Measurements from ENCODE around the gene CPNE6.

Gene CPNE6

DNA sequence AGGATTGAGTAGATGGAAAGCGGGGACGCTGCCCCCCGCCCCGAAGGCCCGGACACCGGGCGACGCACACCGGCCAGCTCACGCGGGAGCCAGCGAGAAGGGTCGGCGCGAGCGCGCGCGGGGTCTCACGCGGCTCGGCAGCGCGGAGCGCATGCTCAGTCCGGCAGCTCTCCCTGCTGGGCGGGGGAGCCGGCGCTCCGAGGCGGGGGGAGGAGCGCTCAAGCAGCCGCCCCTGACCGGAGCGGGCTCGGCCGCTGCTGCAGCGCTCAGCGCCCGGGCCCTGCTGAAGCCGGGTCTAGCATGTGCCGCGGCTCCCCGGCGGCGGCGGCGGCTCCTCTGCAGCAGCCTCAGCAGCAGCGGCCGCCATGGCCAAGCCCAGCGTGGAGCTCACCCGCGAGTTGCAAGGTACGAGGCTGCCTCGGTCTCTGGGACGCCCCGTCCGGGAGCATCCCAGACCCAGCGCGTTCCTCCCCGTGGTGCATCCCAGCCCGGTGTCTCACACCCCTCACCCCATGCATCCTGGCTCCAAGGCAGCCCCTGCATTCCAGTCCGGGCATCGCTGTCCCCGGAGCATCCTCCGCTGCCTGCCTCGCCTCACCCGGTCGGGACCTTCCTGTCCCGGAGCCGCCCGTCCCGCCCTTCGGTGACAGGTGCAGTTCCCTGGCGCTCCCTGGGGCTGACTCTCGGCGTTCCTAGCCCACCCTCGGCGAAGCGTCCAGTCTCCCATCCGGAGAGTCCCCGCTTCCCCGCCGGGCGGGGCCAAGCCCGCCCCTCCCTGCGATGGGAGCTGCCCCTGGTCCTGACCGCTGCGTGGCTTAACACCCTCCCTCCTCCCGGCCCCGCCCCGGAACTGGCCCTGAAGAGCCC lies 19.3 kb upstream of the CPNE6 start, which contains the start of gene CARMIL3:
Gene CARMIL3, plus strand, starts transcription at position 221 of the 867 bp plus-strand sequence. Its CDS starts 145 bp downstream, at position 366.
- Histone ChIP-seq H2BK120ac (ENCODE audit: low read depth, low read length) (no peak within 1 kb of the TSS), H3K4me3 (ENCODE audit: low read length) (peak within 1 kb of the TSS; percentile 26), H3K56ac (ENCODE audit: low read length) (peak within 1 kb of the TSS; percentile 79), H3K79me1 (ENCODE audit: low read length) (no peaks in the 10 kb centered on the region), H3K4ac (ENCODE audit: low read depth, low read length) (peak within 1 kb of the TSS; percentile 23), H3K36me3 (ENCODE audit: control insufficient read depth, insufficient read depth, low read length) (no peaks in the 10 kb centered on the region), H3K27ac (ENCODE audit: low read depth, low read length) (no peak within 1 kb of the TSS), H2BK5ac (ENCODE audit: low read length) (no peak within 1 kb of the TSS), H2BK15ac (replicated peaks; ENCODE audit: low read depth) (no peak within 1 kb of the TSS), H3K23ac (ENCODE audit: low read length) (no peak within 1 kb of the TSS), H4K8ac (ENCODE audit: low read depth, low read length) (no peak within 1 kb of the TSS), H3K4me2 (ENCODE audit: low read length) (peak within 1 kb of the TSS; percentile 75), H3K4me1 (ENCODE audit: control insufficient read depth, low read depth, low read length) (no peaks in the 10 kb centered on the region), H3K9ac (ENCODE audit: low read length) (peak within 1 kb of the TSS; percentile 46), H4K5ac (ENCODE audit: low read length) (no peak within 1 kb of the TSS), H2AK5ac (ENCODE audit: low read length) (no peak within 1 kb of the TSS), H3K18ac (ENCODE audit: low read length) (peak within 1 kb of the TSS; percentile 46), H3K27me3 (ENCODE audit: insufficient read depth, low read length, poor library complexity) (no peaks in the 10 kb centered on the region), H3K79me2 (ENCODE audit: control insufficient read depth, insufficient read depth, low read length) (no peaks in the 10 kb centered on the region)
- no CpG with 5 or more reads among the region's 92 CpGs for WGBS (ENCODE audit: extremely low coverage, insufficient coverage, low lambda C conversion rate)
- DNase-seq: peak; percentile 75

DNA sequence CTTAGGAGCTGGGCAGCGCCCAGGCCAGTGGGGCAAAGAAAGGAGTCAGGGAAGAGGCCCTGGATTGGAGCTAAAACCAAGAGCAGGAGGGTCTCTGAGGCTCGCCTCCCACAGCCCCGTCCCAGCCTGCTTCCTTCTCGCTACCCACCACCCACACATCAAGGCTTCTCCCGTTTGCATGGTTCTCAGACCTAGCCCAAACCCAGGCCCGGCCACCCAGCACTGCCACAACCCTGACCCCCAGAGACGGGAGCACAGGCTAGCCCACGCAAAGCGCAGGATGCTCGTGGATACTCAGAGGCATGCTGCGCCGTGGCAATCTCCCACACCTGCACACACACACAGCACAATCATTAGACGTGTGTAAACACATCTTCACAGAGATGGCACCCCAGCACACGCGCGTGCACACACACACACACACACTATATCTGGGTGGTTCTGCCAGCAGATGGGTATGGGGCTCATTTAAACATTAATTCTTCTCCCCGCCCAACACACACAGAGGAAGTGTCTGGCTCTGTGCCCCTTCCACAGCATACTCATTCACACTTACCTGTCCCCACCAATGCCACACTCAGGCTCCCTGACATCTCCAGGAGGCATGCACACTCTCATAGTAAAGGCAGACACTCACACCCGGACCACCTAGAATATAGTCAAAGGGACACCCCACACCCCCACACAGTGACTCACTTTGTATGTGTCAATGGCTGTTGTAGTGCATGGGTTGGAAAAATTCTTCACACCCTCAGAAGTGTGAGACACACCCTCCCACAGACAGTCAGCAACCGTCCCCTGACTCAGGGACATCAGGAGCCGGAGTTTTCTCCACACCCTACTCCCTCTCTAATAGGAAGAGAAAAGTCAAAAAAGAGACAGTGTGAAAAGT lies 18.5 kb upstream of the CPNE6 start:
- no peaks in the 10 kb centered on the region for H3K4me1 ChIP-seq (ENCODE audit: control insufficient read depth, low read depth, low read length)
- no peak overlapping the region for H2AK5ac ChIP-seq (ENCODE audit: low read length)
- no peak overlapping the region for H2BK5ac ChIP-seq (ENCODE audit: low read length)
- DNase-seq: no peak
- H2BK15ac ChIP-seq (replicated peaks; ENCODE audit: low read depth): no peak overlapping the region
- H4K8ac ChIP-seq (ENCODE audit: low read depth, low read length): no peak overlapping the region
- H3K27me3 ChIP-seq (ENCODE audit: insufficient read depth, low read length, poor library complexity): no peaks in the 10 kb centered on the region
- no peak overlapping the region for H3K4me3 ChIP-seq (ENCODE audit: low read length)
- no peaks in the 10 kb centered on the region for H3K79me2 ChIP-seq (ENCODE audit: control insufficient read depth, insufficient read depth, low read length)
- H2BK120ac ChIP-seq (ENCODE audit: low read depth, low read length): no peak overlapping the region
- H3K56ac ChIP-seq (ENCODE audit: low read length): peak overlapping the region; percentile 51
- H3K27ac ChIP-seq (ENCODE audit: low read depth, low read length): no peak overlapping the region
- H3K18ac ChIP-seq (ENCODE audit: low read length): no peak overlapping the region
- no peak overlapping the region for H3K9ac ChIP-seq (ENCODE audit: low read length)
- H3K36me3 ChIP-seq (ENCODE audit: control insufficient read depth, insufficient read depth, low read length): no peaks in the 10 kb centered on the region
- H3K4me2 ChIP-seq (ENCODE audit: low read length): no peak overlapping the region
- no peaks in the 10 kb centered on the region for H3K79me1 ChIP-seq (ENCODE audit: low read length)
- H4K5ac ChIP-seq (ENCODE audit: low read length): no peak overlapping the region
- H3K23ac ChIP-seq (ENCODE audit: low read length): no peak overlapping the region
- H3K4ac ChIP-seq (ENCODE audit: low read depth, low read length): no peak overlapping the region
- no CpG with 5 or more reads among the region's 20 CpGs for WGBS (ENCODE audit: extremely low coverage, insufficient coverage, low lambda C conversion rate)

DNA sequence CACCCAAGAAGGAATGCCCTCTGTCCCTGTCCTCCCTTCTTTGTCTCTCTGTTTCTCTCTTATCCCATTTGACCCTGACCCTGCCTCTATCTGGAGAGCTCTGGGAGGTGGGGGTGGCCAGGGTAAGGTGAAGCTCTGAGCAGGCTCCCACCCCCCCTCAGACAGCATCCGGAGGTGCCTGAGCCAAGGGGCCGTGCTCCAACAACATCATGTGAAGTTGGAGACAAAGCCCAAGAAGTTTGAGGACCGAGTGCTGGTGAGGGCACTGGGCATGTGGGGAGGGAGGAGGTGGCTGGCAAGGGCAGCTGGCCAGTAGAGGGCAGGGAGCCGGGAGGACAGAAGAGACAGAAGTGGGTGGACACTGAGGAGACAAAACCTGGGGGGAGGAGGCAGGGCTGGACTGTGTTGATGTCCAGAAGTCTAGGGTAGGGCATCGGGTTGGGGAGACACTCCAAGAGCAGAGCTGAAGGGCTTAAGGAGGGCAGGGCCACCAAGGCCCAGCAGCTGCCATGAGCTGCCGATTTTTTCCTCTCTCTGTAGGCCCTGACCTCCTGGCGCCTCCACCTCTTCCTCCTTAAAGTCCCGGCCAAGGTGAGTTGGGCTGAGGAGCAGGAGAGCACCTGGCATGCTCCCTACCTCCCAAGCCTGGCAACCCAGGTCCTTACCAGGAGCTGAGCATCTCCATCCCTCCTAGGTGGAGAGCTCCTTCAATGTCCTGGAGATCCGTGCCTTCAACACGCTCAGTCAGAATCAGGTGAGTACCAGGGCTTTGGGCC lies 17.6 kb upstream of the CPNE6 start:
- Histone ChIP-seq H3K4ac (ENCODE audit: low read depth, low read length) (no peak overlapping the region), H3K56ac (ENCODE audit: low read length) (no peak overlapping the region), H3K4me2 (ENCODE audit: low read length) (no peak overlapping the region), H4K8ac (ENCODE audit: low read depth, low read length) (no peak overlapping the region), H2BK15ac (replicated peaks; ENCODE audit: low read depth) (no peak overlapping the region), H3K18ac (ENCODE audit: low read length) (no peak overlapping the region), H3K79me1 (ENCODE audit: low read length) (no peaks in the 10 kb centered on the region), H3K79me2 (ENCODE audit: control insufficient read depth, insufficient read depth, low read length) (no peaks in the 10 kb centered on the region), H3K9ac (ENCODE audit: low read length) (no peak overlapping the region), H2BK5ac (ENCODE audit: low read length) (no peak overlapping the region), H3K27me3 (ENCODE audit: insufficient read depth, low read length, poor library complexity) (no peaks in the 10 kb centered on the region), H3K4me3 (ENCODE audit: low read length) (no peak overlapping the region), H2AK5ac (ENCODE audit: low read length) (no peak overlapping the region), H2BK120ac (ENCODE audit: low read depth, low read length) (no peak overlapping the region), H3K27ac (ENCODE audit: low read depth, low read length) (no peak overlapping the region), H3K23ac (ENCODE audit: low read length) (no peak overlapping the region), H3K36me3 (ENCODE audit: control insufficient read depth, insufficient read depth, low read length) (no peaks in the 10 kb centered on the region), H3K4me1 (ENCODE audit: control insufficient read depth, low read depth, low read length) (no peaks in the 10 kb centered on the region), H4K5ac (ENCODE audit: low read length) (no peak overlapping the region)
- WGBS (ENCODE audit: extremely low coverage, insufficient coverage, low lambda C conversion rate): no CpG with 5 or more reads among the region's 10 CpGs
- DNase-seq: no peak

DNA sequence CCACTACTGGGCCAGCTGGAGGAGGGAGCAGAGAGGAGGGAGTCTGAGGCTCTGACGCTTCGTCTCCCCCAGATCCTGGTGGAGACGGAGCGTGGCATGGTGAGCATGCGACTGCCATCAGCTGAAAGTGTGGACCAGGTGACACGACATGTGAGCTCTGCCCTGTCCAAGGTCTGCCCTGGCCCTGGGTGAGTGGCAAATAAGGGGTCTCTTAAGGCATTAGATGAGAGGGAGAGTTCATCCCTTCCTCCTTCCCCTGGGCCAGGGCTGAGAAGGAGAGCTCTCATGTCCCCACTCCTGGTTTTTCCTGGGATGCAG lies 17.1 kb upstream of the CPNE6 start:
- no peak overlapping the region for H3K23ac ChIP-seq (ENCODE audit: low read length)
- no peaks in the 10 kb centered on the region for H3K36me3 ChIP-seq (ENCODE audit: control insufficient read depth, insufficient read depth, low read length)
- no CpG with 5 or more reads among the region's 6 CpGs for WGBS (ENCODE audit: extremely low coverage, insufficient coverage, low lambda C conversion rate)
- H3K56ac ChIP-seq (ENCODE audit: low read length): no peak overlapping the region
- no peak overlapping the region for H3K18ac ChIP-seq (ENCODE audit: low read length)
- no peak overlapping the region for H2BK5ac ChIP-seq (ENCODE audit: low read length)
- H3K27ac ChIP-seq (ENCODE audit: low read depth, low read length): no peak overlapping the region
- no peaks in the 10 kb centered on the region for H3K79me2 ChIP-seq (ENCODE audit: control insufficient read depth, insufficient read depth, low read length)
- H4K8ac ChIP-seq (ENCODE audit: low read depth, low read length): no peak overlapping the region
- no peak overlapping the region for H2BK15ac ChIP-seq (replicated peaks; ENCODE audit: low read depth)
- no peak overlapping the region for H3K4me2 ChIP-seq (ENCODE audit: low read length)
- no peaks in the 10 kb centered on the region for H3K4me1 ChIP-seq (ENCODE audit: control insufficient read depth, low read depth, low read length)
- no peaks in the 10 kb centered on the region for H3K79me1 ChIP-seq (ENCODE audit: low read length)
- no peak overlapping the region for H3K4me3 ChIP-seq (ENCODE audit: low read length)
- no peak overlapping the region for H2AK5ac ChIP-seq (ENCODE audit: low read length)
- H2BK120ac ChIP-seq (ENCODE audit: low read depth, low read length): no peak overlapping the region
- no peak overlapping the region for H3K9ac ChIP-seq (ENCODE audit: low read length)
- no peaks in the 10 kb centered on the region for H3K27me3 ChIP-seq (ENCODE audit: insufficient read depth, low read length, poor library complexity)
- no peak overlapping the region for H4K5ac ChIP-seq (ENCODE audit: low read length)
- no peak overlapping the region for H3K4ac ChIP-seq (ENCODE audit: low read depth, low read length)
- no peak for DNase-seq

DNA sequence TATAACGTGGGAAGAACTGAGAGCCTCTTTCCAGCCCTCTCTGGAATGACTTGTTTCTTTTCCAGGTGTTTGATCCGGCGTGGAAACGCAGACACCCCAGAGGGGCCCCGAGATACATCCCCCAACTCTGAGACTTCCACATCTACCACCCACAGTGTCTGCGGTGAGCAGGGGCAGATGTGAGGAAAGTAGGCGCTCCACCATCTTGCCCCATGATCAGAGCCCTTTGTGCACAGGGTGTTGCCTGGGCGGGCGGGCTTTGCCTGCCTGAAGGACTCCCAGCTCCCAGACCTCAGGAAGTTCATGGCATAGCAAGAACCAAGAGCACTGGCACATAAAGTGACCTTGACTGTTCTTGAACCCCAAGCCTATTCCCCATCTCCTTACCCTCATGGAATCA lies 16.7 kb upstream of the CPNE6 start:
- Histone ChIP-seq H4K8ac (ENCODE audit: low read depth, low read length) (no peak overlapping the region), H3K79me2 (ENCODE audit: control insufficient read depth, insufficient read depth, low read length) (no peaks in the 10 kb centered on the region), H3K4ac (ENCODE audit: low read depth, low read length) (no peak overlapping the region), H4K5ac (ENCODE audit: low read length) (no peak overlapping the region), H3K18ac (ENCODE audit: low read length) (no peak overlapping the region), H3K4me3 (ENCODE audit: low read length) (no peak overlapping the region), H3K4me2 (ENCODE audit: low read length) (no peak overlapping the region), H2BK15ac (replicated peaks; ENCODE audit: low read depth) (no peak overlapping the region), H2BK5ac (ENCODE audit: low read length) (no peak overlapping the region), H3K27ac (ENCODE audit: low read depth, low read length) (no peak overlapping the region), H2BK120ac (ENCODE audit: low read depth, low read length) (no peak overlapping the region), H3K36me3 (ENCODE audit: control insufficient read depth, insufficient read depth, low read length) (no peaks in the 10 kb centered on the region), H2AK5ac (ENCODE audit: low read length) (no peak overlapping the region), H3K23ac (ENCODE audit: low read length) (no peak overlapping the region), H3K56ac (ENCODE audit: low read length) (no peak overlapping the region), H3K79me1 (ENCODE audit: low read length) (no peaks in the 10 kb centered on the region), H3K4me1 (ENCODE audit: control insufficient read depth, low read depth, low read length) (no peaks in the 10 kb centered on the region), H3K27me3 (ENCODE audit: insufficient read depth, low read length, poor library complexity) (no peaks in the 10 kb centered on the region), H3K9ac (ENCODE audit: low read length) (no peak overlapping the region)
- no CpG with 5 or more reads among the region's 9 CpGs for WGBS (ENCODE audit: extremely low coverage, insufficient coverage, low lambda C conversion rate)
- no peak for DNase-seq

Measured in mesendoderm (in vitro differentiated cells).